Frontal cortex (tissue), 1 donor: ENCODE data around the gene SLC6A17. TPM values are rescaled to one million over a fixed set of nuclear protein-coding genes. Genes with fewer than 3 reads are reported as not detected.

Source experiments
- total RNA-seq: library from RNA; depleted of rRNA; stranded (reverse); fragments of >200 nt; gene quantifications from one replicate; pipeline ENCODE4 v1.2.3, GENCODE V29; 2014

The SLC6A17 gene
- total RNA-seq, 1 donor from 2014 or later = 16.7 TPM

Other genes starting within 250 kb of the SLC6A17 start
- gene CSF1, start 239.6 kb upstream of the SLC6A17 start, total RNA-seq = 1.6 TPM
- gene AHCYL1, start 165.7 kb upstream of the SLC6A17 start, total RNA-seq = 21.2 TPM
- gene STRIP1, start 115.9 kb upstream of the SLC6A17 start, total RNA-seq = 98.2 TPM
- 0.41 TPM for gene ALX3, start 79.8 kb upstream of the SLC6A17 start, total RNA-seq
- gene UBL4B, start 38.1 kb upstream of the SLC6A17 start, total RNA-seq = 0.41 TPM
- gene KCNC4, start 59.8 kb downstream of the SLC6A17 start, total RNA-seq = 2.4 TPM
- gene RBM15, start 188.9 kb downstream of the SLC6A17 start, total RNA-seq = 34.2 TPM
- 4.1 TPM for gene SLC16A4, start 240.5 kb downstream of the SLC6A17 start, total RNA-seq